Measurements from ENCODE around the gene IMPDH2. TPM values are rescaled to one million over a fixed set of nuclear protein-coding genes. Genes with fewer than 3 reads are reported as not detected.

IMPDH2 gene
- total RNA-seq, 2 donors from 2014 or later: 92.6 to 166 TPM

GRCh38 chr3:48991851-48992545 lies 37.2 kb downstream of the IMPDH2 start:
- 66 to 72% methylated on average over 5 of the region's 5 CpGs for WGBS, 2 donors
- intact Hi-C loops (cut with DNase I): no loop called here
- Histone ChIP-seq H3K4me3 (no peak overlapping the region), H3K27ac (peak overlapping the region in 1 of 4 donors; percentile 85), H3K27me3 (no peaks in the 10 kb centered on the region), H3K36me3 (replicated peaks in 1 of 2; ENCODE audit: insufficient read depth in 1 of 2, low read depth in 2 of 2) (no peaks in the 10 kb centered on the region), H3K9me3 (no peaks in the 10 kb centered on the region), H3K4me1 (peaks cover 32% of the 10 kb centered on the region)
- no peak for TF ChIP-seq POLR2A (IDR thresholded peaks at IDR 0.05)
- TF ChIP-seq CTCF (IDR thresholded peaks at IDR 0.05): no peak
- DNase-seq (no peak), ATAC-seq (no peak)

DNA sequence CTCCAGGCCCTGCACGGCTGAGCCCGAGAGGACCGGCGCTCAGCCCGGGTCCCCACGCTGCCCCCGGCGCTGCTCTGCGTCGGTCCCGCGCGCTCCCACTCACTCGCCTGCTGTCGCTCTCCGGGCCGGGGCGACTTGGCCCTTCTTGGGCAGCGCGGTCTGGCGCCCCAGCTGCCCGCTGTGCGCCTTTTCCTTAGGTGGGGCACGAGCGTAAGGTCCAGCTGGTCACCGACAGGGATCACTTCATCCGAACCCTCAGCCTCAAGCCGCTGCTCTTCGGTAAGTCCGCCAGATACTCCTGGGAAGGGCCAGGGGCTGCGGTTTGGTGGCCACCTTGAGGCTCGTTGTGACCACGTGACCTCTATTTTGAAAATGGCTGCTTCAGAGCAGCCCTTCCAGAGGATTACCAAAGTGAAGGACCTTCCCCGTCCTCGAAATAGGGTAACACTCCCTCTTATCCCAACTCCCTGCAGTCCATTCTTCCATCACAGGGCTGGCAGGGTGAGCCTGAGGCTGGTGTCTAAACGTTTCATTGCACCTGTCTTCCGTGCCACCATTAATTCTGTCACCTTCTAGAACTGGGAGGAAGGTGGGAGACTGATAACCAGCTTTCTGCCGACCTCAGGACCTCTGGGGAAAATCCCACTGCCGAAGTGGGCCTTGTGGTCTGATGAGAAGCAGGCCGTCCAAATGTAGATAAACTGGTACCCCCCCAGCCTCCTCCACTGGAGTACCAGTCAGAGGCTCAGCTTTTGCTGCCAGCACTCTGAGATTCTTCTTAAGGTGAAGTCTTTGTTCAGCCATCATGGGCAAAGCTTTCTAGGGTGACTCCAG lies 38.3 kb downstream of the IMPDH2 start:
- DNase-seq (peak in 2 of 4 donors; percentile 28 to 48), ATAC-seq (peak; percentile 36)
- no peaks in the 10 kb centered on the region for H3K27me3 ChIP-seq
- peak overlapping the region; percentile 80 to 85 (median 82) for H3K27ac ChIP-seq
- H3K36me3 ChIP-seq (replicated peaks in 1 of 2; ENCODE audit: insufficient read depth in 1 of 2, low read depth in 2 of 2): no peaks in the 10 kb centered on the region
- H3K9me3 ChIP-seq: no peaks in the 10 kb centered on the region
- WGBS, 2 donors: 0 to 2% methylated on average over 4 to 33 of the region's 40 CpGs
- H3K4me1 ChIP-seq: peaks cover 32% of the 10 kb centered on the region
- intact Hi-C loops (cut with DNase I): no loop called here
- TF ChIP-seq POLR2A (IDR thresholded peaks at IDR 0.05) (peak in 1 of 3 donors; percentile 17), CTCF (IDR thresholded peaks at IDR 0.05) (no peak)
- peak overlapping the region; percentile 85 to 98 for H3K4me3 ChIP-seq

GRCh38 chr3:48989796-48990635 lies 39.2 kb downstream of the IMPDH2 start, which contains the start of gene P4HTM:
TSS of gene P4HTM (plus strand) at chr3:48990241. CDS start at chr3:48990257, 16 bp downstream.
- peak; percentile 86 for ATAC-seq
- intact Hi-C loops (cut with DNase I): no loop called here
- H3K36me3 ChIP-seq (replicated peaks in 1 of 2; ENCODE audit: insufficient read depth in 1 of 2, low read depth in 2 of 2): no peaks in the 10 kb centered on the region

More at GRCh38 chr3:48989796-48990635, 39.2 kb downstream of the IMPDH2 start, which contains the start of gene P4HTM:
- 0% methylated on average over 62 of the region's 91 CpGs; no CpG with 5 or more reads in 1 of the 2 donors for WGBS, 2 donors
- Histone ChIP-seq H3K4me1 (peaks cover 32% of the 10 kb centered on the region), H3K9me3 (no peaks in the 10 kb centered on the region), H3K27me3 (no peaks in the 10 kb centered on the region), H3K4me3 (peak within 1 kb of the TSS; percentile 85 to 98), H3K27ac (peak within 1 kb of the TSS; percentile 80 to 85 (median 82))
- peak; percentile 68 to 82 (median 79) for DNase-seq
- TF ChIP-seq POLR2A (IDR thresholded peaks at IDR 0.05): peak in 2 of 3 donors; percentile 66 to 73
- TF ChIP-seq CTCF (IDR thresholded peaks at IDR 0.05): peak in 3 of 7 experiments; percentile 23 to 37 (median 23)

Measured in body of pancreas (tissue), 4 donors.